NOMO-1 (cell line): Measurements from ENCODE around the gene SGK1.
"Not testable (repeated sequence)": the region's sequence is repeated elsewhere in the genome, so short reads cannot be mapped to it uniquely, and the experiment has no call there.

Source experiments
- DNase-seq, 2 experiments: peaks; one replicate each; lab custom pipeline; 2025; ENCODE audit not compliant: unreplicated experiment in 2 of 2; lab: John Stamatoyannopoulos, UW

SGK1 gene

DNA sequence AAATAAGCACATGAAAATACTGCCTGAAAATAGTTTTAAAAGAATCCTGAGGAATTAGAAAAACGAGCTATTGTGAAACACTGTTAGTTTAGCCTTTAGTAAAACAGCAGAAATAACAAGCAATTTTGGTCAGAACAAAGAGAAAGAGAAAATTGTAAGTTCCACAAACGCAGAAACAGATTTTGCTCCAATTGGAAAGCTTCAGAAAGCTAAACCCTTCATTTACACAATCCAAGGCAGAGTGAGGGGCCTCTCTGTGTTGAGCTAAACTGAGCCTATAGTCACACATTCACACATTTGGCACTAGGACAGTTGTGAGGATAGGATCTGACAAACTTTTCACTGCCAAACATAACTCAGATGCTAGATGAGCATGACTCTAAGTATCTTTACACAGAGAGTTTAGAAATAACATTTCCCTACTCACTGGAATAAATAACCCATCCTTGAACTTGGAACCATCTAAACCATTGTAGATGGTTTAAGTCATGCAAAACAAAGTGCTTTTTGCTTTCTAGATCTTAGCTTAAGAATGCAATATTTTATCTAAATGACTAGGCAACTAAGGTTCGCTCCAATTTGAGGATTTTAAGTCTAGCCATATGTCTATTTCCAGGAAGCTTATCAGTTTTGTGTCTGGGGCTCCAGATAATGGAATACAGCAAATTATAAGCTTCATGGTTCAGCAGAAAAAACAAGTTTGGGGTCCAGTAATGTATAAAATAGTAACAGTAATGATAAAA is 122.6 kb downstream of the SGK1 start:
- no peak for DNase-seq

DNA sequence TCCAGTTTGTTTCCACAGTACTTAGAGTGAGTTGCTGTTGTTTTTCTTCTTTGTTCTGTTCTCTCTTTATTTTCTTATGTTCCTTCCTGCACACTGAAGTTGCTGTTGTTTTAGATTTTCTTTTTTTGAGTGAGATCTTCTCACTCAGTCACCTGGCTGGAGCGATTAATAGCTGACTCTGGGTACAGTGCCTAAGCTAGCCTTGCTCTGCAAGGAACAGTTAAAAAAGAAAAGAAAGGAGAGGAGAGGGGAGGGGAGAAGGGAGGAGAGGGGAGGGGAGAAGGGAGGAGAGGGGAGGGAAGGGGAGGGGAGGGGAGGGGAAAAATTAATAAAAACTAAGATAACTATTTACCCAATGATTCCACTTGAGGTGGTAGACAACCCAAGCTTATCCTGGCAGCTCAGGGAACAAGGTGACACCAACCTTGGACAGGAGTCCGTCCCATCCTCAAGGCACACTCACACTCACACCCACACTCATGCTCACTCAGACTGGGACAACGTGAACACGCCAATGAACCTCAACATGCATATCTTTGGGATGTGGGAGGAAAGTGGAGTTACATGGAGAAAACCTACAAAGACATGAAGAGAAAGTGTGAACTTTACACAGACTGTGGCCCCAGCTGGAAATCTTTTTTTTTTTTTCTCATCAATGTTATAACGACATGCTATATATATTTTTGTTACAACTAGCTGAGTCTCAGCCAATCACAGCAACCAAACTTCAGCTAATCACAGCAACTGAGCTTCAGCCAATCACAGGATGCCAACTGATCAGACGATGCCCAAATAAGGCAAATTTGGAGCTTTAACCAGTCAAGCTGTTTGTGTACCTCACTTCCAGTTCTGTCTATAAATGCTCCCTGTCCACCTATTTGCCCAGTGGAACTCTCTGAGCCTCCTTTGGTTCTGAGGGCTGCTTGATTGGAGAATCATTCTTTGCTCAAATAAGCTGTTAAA is 124.1 kb downstream of the SGK1 start:
- no peak for DNase-seq

DNA sequence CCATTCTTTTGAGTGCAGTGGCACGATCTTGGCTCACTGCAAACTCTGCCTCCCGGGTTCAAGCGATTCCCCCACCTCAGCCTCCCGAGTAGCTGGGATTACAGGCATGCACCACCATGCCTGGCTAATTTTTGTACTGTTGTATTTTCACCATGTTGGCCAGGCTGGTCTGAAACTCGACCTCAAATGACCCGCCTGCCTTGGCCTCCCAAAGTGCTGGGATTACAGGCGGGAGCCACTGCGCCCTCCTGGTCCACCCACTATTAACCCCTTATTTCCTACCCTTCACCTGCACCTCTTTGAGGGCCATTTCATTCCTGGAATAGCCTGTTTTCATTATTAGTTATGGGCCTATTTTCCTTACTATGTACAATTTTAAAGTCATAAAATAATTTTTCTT is 125.3 kb downstream of the SGK1 start:
- DNase-seq = not testable (repeated sequence)

DNA sequence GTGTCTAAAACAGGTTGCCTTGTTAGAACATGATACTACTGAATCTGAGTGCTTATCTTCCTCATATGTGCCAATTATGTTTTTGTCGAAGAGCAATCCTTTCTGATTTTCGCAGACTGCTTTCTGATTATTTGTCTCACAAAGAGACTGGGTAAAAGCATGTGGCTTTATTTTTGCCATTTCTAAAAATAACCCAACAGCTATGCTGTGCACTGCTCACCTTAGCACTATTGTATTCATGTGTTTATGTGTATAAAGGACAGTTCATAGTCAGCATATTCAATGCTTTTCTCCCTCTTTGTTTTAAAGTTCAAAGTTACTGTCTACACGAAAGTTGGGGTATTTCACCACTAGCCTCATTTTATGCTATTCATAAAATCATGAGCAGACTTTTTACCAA is 127.0 kb downstream of the SGK1 start:
- no peak for DNase-seq

DNA sequence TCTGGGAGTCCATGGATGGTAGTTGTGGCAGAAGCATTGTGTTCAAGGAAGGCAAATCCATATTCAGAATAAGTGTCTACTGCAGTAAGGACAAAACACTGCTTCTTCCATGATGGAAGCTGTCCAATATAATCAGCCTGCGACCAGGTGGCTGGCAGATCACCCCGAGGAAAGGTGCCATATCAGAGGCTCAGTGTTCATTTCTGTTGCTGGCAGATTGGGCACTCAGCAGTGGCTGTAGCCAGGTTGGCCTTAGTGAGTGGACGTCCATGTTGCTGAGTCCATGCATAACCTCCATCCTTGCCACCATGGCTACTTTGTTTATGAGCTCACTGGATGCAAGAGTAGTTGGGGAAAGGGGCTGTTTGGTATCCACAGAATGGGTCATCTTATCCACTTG is 130.2 kb downstream of the SGK1 start:
- no peak for DNase-seq

DNA sequence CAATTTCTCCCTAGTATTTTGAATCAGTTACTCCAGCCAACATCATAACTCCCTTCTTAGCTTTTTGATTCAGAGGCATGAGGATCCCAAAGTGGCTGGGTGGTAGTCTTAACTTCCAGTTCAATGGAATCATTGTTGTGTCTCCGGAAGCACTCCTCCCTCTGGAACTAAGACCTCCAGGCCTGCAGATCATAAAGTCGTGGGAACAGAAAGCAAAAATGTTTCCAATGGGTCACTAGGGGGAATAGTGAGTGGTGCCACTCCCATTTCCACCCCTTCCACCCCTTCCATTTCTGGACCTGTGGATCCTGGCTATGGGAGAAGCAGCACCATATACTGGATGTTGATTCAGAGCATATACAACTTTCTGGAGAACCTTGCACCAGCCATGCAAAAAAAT is 130.8 kb downstream of the SGK1 start:
- no peak for DNase-seq

DNA sequence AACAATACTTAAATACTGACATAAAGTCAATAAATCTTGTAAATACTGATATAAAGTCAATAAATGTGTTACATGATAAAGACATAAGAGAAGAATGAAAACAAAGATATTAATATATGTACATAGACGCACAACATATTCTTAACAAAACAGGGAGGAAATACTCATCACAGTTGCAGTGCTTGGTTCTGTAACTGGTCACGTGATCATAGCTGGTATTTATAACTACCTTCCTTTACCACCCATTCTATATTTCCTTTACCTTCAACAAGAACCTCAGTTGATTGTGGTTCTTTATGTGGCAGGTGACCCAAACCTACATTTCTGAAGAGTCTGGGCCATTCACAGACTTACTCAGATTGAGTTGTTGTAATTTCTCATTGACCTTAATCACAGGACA is 131.6 kb downstream of the SGK1 start:
- DNase-seq = no peak

DNA sequence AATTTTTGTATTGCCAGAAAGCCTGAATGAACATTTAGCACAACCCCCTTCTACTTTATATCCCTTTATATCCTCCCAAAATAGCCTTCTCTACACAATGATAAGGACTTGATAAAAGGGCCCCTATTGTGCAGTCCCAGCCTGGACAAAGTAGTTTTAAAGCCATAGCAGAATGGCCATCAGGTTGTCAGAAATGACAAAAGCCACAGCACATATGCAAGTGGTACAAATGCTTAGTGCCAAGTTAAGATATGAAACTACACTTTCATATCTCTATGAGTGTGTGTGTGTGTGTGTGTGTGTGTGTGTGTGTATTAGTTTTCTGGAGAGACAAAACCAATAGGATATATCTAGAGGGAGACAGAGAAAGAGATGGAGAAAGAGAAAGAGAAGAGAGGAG is 132.6 kb downstream of the SGK1 start:
- DNase-seq = no peak

DNA sequence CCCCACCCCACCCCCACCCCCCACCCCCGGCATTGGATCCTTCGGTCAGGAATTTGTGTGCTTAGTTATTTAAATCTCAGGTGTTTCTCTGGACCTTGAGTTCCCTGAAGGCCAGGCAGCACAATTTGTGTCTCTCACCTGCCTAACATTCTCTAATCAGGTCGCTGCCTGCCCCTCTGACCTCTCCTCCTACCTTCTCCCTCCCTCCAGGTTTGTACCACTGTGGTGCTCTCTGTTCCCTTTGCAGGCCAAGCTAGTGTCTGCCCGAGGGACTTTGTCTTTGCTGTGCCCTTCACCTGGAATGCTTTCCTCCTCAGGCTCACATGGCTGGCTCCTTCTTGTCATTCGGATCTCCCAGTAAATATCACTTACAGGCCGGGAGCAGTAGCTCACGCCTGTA is 134.1 kb downstream of the SGK1 start:
- DNase-seq = no peak

DNA sequence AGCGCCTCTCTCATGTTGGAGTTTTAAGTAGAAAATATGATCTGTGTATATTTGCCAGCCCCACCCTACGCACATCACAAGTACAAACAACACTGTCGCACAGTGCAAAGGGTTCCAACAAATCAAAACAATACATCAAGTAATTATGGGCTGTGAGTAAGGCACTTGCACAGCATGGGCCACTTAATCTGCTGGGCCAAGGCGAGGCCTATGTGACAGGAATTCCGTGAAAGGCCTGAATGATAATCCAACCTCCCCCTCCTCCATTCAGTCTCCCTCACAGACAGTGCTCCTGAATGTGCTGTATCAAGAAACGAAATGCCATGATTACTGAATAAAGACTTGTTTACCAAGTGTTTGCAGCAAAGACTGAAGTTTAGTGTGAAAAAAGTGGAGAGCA is 135.4 kb downstream of the SGK1 start:
- DNase-seq = no peak

DNA sequence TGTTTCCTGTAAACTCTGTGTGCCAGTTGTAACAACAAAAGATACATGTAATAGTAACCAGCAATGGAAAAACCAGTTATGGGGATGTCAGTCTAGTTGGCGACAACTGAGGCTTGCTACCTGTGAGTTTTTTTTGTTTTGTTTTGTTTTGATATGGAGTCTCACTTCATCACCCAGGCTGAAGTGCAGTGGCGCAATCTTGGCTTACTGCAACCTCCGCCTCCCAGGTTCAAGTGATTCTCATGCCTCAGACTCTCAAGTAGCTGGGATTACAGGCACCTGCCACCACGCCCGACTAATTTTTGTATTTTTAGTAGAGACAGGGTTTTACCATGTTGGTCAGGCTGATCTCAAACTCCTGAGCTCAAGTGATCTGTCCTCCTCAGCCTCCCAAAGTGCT is 136.2 kb downstream of the SGK1 start:
- DNase-seq = not testable (repeated sequence)

DNA sequence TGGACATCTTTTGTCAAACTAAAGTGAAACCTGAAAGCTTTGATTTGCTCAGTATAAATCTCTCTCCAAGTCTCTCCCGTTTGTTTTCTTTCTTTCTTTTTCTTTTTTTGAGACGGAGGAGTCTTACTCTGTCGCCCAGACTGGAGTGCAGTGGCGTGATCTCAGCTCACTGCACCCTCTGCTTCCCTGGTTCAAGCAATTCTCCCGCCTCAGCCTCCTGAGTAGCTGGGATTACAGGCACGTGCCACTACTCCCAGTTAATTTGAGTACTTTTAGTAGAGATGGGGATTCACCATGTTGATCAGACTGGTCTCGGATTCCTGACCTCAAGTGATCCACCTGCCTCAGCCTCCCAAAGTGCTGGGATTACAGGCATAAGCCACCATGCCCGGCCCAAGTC is 136.7 kb downstream of the SGK1 start:
- DNase-seq = not testable (repeated sequence)

DNA sequence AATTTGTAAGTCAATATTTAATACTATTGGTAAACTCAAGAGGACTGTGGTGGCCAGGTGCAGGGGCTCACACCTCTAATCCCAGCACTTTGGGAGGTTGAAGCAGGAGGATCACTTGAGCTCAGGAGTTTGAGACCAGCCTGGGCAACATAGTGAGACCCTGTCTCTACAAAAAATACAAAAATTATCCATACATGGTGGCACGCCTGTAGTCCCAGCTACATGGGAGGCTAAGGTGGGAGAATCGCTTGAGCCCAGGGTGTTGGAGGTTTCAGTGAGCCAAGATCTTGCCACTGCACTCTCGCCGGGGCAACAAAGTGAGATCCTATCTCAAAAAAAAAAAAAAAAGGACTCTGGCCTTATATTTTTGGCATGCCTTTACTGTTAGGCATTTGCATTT is 137.4 kb downstream of the SGK1 start:
- DNase-seq = not testable (repeated sequence)

DNA sequence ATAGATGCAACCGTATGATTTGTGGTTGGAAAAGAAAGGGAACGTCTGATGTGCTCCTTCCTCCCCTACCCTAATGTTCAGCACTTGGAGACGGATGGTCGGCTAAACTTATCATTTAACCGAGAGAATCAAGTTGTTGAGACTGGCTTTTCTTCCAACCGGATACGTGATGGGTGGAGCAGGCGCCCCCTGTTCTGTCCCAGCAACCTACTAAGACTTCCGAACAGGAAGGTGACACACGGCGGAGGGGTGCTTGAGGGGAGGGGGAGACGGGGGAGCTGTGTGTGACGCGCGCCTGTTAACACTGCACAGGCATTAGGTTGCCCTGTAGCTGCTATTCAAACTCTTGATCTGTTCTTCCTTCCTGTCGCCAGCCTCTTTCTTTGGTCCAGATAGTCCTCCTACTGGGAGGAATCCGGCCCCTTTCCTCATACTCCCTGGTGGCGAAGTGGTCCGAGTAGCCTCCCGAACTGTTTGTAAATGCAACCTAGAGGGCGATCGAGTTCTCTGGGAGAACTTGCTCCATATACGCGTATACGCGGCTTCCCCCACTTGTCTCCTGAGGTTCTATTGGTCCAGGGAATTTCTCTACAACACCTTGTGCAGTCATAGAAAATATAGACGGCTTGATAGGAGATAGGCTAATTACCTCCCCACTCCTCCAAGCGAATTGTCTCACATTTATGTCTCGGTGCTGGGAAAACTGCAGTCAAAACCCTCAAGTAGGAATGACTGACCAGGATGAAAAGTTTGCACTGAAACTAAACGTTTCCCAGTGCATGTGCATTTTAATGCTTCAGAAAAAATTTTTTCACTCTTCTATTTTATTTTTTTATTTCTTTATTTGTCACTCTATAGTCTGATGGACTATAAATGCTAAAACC is 139.5 kb downstream of the SGK1 start:
- DNase-seq = peak; percentile 49 to 72

DNA sequence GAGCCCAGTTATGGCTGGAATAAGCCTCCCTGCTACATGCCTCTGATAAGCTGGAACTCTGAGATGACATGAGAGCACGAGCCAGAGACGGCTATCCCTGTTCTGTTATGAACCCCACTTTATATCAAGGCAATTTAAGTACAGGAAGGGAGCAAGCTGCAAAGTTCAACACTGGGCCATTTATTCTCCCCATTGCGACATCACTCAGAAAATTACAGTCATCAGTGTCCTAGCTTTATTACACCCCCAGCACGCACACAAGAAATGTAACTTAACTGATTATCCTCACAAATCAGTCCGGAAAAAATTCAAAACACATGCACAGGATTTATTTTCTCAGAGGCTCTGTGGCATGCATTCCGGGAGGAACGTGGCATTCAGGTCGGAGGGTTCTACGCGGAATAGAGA is 140.2 kb downstream of the SGK1 start:
- peak; percentile 57 to 72 for DNase-seq

DNA sequence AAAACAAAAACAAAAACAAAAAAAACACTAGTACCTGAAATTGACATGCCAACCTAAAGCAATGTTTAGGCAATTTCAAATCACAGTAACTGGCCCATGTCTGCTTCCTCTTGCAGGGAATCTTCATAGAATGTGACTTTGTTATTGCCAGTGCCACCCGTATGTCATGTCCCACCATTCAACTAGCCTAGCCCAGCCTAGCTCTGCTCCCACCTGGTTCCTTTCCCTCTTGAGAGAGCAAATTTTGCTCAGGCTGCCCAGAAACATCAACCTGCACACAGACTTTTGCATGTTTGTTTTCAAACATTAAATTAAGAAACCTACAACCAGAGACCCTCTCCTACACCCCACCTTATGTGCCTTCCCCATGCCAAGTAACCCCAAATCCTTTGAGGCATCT is 140.7 kb downstream of the SGK1 start:
- DNase-seq = no peak

DNA sequence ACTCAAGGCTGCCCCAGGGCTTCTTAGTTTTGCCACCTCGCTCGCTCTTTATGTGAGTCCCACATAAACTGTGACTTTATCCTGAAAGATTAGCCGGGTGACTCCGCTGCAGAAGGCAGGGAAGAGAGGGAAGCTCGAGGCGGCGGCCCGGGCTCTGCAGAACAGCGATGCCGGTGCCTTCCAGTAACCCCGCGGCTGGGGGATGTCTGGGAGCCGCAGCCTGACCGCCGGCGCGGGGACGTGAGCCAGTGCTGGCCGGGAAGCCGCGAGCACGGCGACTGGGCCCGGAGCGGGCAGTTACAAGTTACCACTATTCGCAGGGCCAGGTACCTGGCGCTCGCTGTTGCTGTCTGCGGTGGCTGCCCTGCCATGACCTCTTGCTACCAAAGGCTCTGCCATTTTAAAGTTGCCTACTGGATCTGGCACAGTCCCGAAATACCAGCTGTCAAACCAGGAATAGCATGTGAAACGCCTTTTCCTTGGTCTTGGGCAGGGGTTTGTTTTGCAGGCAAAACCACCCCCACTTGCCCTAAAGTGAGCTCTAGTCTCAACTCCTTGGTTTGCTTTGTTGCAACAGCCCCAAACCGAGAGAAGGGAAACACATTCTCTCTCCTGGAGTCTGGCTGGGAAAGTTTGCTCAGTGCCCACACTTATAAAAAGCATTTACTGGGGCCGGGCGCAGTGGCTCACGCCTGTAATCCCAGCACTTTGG is 141.5 kb downstream of the SGK1 start:
- no peak for DNase-seq

DNA sequence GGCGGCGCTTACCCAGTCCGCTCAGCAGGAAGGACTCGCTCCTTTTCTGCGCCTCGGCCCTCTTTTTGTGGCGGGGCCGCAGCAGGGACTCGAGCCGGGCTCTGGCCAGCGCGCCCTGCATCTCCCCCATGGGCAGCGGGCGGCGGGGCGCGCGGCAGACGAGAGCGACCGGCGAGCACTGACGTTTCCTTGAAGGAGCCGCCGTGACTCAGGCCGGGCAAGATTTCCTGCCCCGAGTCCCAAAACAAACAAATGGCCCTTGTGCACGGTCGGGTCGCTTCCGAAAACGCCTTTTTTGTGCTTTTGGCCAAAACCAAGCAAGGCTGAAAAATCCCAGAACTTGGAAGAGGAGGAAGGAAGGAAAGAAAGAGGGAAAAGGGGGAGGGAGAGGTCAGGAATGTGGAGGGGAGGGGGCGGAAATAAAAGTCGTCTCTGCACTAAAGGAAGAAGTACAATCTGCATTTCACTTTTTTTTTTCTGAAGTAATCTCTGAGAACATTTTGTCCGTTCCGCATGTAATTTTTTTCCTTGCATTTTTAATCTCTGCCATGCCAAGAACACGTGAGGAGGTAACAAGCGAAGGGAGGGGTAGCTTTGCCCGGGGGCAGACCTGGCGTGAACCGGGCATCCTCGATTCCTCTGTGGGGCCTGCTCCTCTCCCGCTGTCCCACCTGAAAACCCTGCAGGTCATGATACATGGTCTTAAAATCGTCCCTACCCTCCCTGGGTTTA is 142.2 kb downstream of the SGK1 start:
- DNase-seq = peak; percentile 52 to 55

DNA sequence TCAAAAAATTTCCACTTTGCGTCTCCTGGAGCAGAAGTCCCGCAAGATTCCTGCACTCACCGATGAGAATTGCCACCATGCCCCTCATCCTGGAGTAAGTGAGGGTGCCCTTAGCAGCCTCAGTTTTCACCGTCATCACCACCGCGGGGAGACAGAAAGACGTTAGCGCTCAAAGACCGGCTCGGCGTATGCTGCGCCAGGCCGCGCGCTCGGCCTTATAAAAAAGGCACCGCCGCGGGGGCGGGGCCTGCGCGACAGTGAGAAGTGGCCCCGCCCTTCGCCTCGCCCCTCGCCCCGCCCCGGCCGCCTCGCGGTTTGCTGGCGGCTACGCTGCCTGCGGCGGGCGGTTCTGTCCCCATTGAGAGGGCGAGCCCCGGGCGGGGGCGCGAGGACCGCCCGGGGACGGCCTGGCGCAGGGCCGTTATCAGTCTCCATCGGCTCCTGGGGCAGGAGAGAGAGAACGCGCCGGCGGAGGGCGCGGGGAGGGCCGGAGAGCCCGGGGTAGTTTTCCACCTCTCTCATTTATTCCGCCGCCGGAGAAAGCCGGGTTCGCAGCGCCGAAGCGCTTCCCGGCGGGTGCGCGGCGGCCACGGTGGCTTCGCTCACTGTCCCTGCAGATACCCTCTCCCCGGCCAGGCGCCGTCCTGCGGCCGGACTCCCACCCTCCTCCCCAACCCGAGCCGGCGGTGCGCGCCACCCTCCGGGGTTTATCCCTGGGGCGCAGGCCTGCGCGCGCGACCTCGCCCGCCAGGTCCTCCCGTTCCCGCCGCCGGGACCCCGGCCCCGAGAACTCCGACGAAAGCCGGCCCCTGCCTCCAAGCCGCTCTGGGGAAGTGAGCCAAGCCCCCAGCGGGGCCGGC is 143.0 kb downstream of the SGK1 start:
- DNase-seq = peak; percentile 81 to 92
